ENCODE measurements around the gene TSACC. TPM values are rescaled to one million over a fixed set of nuclear protein-coding genes. Genes with fewer than 3 reads are reported as not detected.
"Not testable (repeated sequence)": the region's sequence is repeated elsewhere in the genome, so short reads cannot be mapped to it uniquely, and the experiment has no call there.

Gene TSACC
- total RNA-seq, 2 experiments from 2014 or later: 0.72 TPM; not detected in 1

GRCh38 chr1:156342166-156342955 lies 4.0 kb downstream of the TSACC start:
- no peak for TF ChIP-seq CTCF (IDR thresholded peaks at IDR 0.05)
- Mint-ChIP-seq H3K9me3 (no peaks in the 10 kb centered on the region), H3K4me3 (no peak overlapping the region), H3K4me1 (ENCODE audit: low read depth) (peaks cover 7% of the 10 kb centered on the region), H3K27me3 (peaks cover 5% of the 10 kb centered on the region), H3K27ac (no peak overlapping the region), H3K36me3 (ENCODE audit: low read depth) (peaks cover 6% of the 10 kb centered on the region)
- DNase-seq (no peak), ATAC-seq (no peak)
- intact Hi-C loops (cut with micrococcal nuclease): no loop called here
- ChIA-PET POLR2A (interaction anchor here (1.4 kb wide), 1 partner anchor 10 kb away, joined by 5 read pairs; no protein-coding TSS in a partner anchor), CTCF (interaction anchor here (0.6 to 2.5 kb wide), 3 partner anchors 44 to 1343 kb away, joined by 3 to 13 read pairs (median 3); no protein-coding TSS in a partner anchor)

GRCh38 chr1:156344409-156344808 lies 6.1 kb downstream of the TSACC start:
- peaks cover 6% of the 10 kb centered on the region for H3K27me3 Mint-ChIP-seq
- H3K36me3 Mint-ChIP-seq (ENCODE audit: low read depth): no peaks in the 10 kb centered on the region
- no peak for DNase-seq
- no peak overlapping the region for H3K4me3 Mint-ChIP-seq
- intact Hi-C loops (cut with micrococcal nuclease): no loop called here
- peaks cover 2% of the 10 kb centered on the region for H3K4me1 Mint-ChIP-seq (ENCODE audit: low read depth)
- no peak for TF ChIP-seq CTCF (IDR thresholded peaks at IDR 0.05)
- H3K27ac Mint-ChIP-seq: no peak overlapping the region
- no peaks in the 10 kb centered on the region for H3K9me3 Mint-ChIP-seq
- ChIA-PET CTCF (interaction anchor here (0.7 to 1.8 kb wide), 6 partner anchors 25 to 136 kb away, joined by 3 to 7 read pairs (median 4); no protein-coding TSS in a partner anchor), POLR2A (interaction anchor here (1.3 kb wide), 1 partner anchor 20 kb away, joined by 6 read pairs; no protein-coding TSS in a partner anchor)
- ATAC-seq: no peak

- not testable (repeated sequence) for ATAC-seq, H3K4me3 Mint-ChIP-seq, H3K9me3 Mint-ChIP-seq
Observed at GRCh38 chr1:156346035-156346434, 7.7 kb downstream of the TSACC start.

GRCh38 chr1:156346636-156347035 lies 8.3 kb downstream of the TSACC start:
- POLR2A ChIA-PET: no interaction called here
- Mint-ChIP-seq H3K9me3 (no peaks in the 10 kb centered on the region), H3K27ac (no peak overlapping the region), H3K36me3 (ENCODE audit: low read depth) (no peaks in the 10 kb centered on the region), H3K4me3 (no peak overlapping the region), H3K4me1 (ENCODE audit: low read depth) (no peaks in the 10 kb centered on the region), H3K27me3 (peaks cover 6% of the 10 kb centered on the region)
- DNase-seq: no peak
- ATAC-seq: no peak
- intact Hi-C loops (cut with micrococcal nuclease): no loop called here
- no peak for TF ChIP-seq CTCF (IDR thresholded peaks at IDR 0.05)
- CTCF ChIA-PET: interaction anchor here (1.1 to 2.2 kb wide), 2 partner anchors 10 to 39 kb away, joined by 6 to 9 read pairs; no protein-coding TSS in a partner anchor

More at GRCh38 chr1:156346035-156346434, 7.7 kb downstream of the TSACC start:
- CTCF ChIA-PET: interaction anchor here (1.1 to 2.2 kb wide), 2 partner anchors 11 to 39 kb away, joined by 6 to 9 read pairs; no protein-coding TSS in a partner anchor
- H3K27ac Mint-ChIP-seq; H3K27me3 Mint-ChIP-seq; intact Hi-C loops (cut with micrococcal nuclease); POLR2A ChIA-PET; H3K4me1 Mint-ChIP-seq (ENCODE audit: low read depth); H3K36me3 Mint-ChIP-seq (ENCODE audit: low read depth); DNase-seq: not testable (repeated sequence)

- intact Hi-C loops (cut with micrococcal nuclease): no loop called here
- H3K4me1 Mint-ChIP-seq (ENCODE audit: low read depth): no peaks in the 10 kb centered on the region
- no peak for TF ChIP-seq CTCF (IDR thresholded peaks at IDR 0.05)
- no peak overlapping the region for H3K4me3 Mint-ChIP-seq
- H3K36me3 Mint-ChIP-seq (ENCODE audit: low read depth): no peaks in the 10 kb centered on the region
- no peaks in the 10 kb centered on the region for H3K9me3 Mint-ChIP-seq
- H3K27ac Mint-ChIP-seq: no peak overlapping the region
- ChIA-PET POLR2A (no interaction called here), CTCF (interaction anchor here (1.9 to 2.2 kb wide), 2 partner anchors 38 to 99 kb away, joined by 9 to 11 read pairs; no protein-coding TSS in a partner anchor)
- peaks cover 8% of the 10 kb centered on the region for H3K27me3 Mint-ChIP-seq
- DNase-seq: no peak
- ATAC-seq: no peak
Observed at GRCh38 chr1:156347331-156347730, 9.0 kb downstream of the TSACC start.

- intact Hi-C loops (cut with micrococcal nuclease); H3K27ac Mint-ChIP-seq; H3K9me3 Mint-ChIP-seq; H3K4me3 Mint-ChIP-seq; ATAC-seq; H3K4me1 Mint-ChIP-seq (ENCODE audit: low read depth); DNase-seq; H3K36me3 Mint-ChIP-seq (ENCODE audit: low read depth): not testable (repeated sequence)
- H3K27me3 Mint-ChIP-seq: peaks cover 13% of the 10 kb centered on the region
- CTCF ChIA-PET: interaction anchor here (0.9 to 4.3 kb wide), 3 partner anchors 11 to 93 kb away, joined by 3 to 19 read pairs (median 13); no protein-coding TSS in a partner anchor
- POLR2A ChIA-PET: interaction anchor here (0.9 to 1.0 kb wide), 2 partner anchors 10 kb away, joined by 4 to 5 read pairs; no protein-coding TSS in a partner anchor
Observed at GRCh38 chr1:156352481-156352880, 14.2 kb downstream of the TSACC start.

All from activated CD8-positive, alpha-beta T cell treated with anti-CD3 and anti-CD28 coated beads for 36 hours (primary cell).